HT-29 (cell line): ENCODE measurements around the gene FKRP. TPM values are rescaled to one million over a fixed set of nuclear protein-coding genes. Genes with fewer than 3 reads are reported as not detected.

ENCODE experiments used
- DNase-seq: peaks from one replicate; pipeline ENCODE4 v3.0.0-alpha.2; 2015; ENCODE audit warnings: low spot score
- total RNA-seq: library from RNA; depleted of rRNA; stranded (reverse); fragments of >200 nt; shearing (Covaris generic); gene quantifications from 2 replicates; pipeline ENCODE4 v1.2.3, GENCODE V29; 2014

The FKRP gene
- total RNA-seq, 1 experiment from 2014 or later, result 30.7 TPM

DNA sequence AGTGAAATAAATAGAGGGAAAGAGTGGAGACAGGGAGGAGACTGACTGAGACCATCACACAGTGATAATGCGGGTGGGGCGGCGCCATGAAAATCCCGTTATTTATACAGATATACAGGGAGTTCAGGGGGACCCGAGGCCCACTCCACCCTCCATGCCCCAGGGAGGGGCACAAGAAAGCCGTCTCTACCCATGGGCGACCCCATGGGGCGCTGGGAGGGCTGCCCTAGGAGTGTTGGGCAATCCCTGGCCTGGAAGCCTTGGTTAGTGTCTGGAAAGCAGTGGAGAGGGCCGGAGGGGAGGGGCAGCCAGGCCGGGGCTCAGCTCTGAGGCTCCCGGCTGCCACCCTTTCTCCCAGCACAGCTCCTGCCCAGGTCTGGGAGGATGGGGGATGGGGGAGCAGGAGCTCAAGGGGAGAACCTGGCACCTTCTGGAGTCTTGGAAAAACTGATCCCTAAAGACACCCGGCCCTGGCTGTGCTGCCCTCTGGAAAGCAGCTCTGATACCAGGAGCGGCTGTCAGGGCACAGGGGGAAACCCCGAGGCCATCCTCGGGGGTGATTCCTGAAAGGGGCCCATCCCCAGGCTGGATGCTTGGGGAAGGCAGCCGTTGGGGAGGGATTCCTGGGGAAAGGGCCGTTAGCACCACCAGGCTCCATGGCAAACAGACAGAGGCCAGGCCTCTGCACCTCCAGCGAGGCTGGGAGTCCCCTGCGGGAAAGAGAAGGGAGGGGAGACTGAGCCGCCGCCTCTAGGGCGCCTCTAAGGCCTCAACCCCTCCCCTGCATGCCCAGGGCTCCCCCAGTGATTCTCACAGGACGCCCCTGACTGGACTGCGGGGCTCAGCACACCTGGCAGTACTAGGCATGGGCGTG is 26.0 kb upstream of the FKRP start:
- DNase-seq, result no peak

DNA sequence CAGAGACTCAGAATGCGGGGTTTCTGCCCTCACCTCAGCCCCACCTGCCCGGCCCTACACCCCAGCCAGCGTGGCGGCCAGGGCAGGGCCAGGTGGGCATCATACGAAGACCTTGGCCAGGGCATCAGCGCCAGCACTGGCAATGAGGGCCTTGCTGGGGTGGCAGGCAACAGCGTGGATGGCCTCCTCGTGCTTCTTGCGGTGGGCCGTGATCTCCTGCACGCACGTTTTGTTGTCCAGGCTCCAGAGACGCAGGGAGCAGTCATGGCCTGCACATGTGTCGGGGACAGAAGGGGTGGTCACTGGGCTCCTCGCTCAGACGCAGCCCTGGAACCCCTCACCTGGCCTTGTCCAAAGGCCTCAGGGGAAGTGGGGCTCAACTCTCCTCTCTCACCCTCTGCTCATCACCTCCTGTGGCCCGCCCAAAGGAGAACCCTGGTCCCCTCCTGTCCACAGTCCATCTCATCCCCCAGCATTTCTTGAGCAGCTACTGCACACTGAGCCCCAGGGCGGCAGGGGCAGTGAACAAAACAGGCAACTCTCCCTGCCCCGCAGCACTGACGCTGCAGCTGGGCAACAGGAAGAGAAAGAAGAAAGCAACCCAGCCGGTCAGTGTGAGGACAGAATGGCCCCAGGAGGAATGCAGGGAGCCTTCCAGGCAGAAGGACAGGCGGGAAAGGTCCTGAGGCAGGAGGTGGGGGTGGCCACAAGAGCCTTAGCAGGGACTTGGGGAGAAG is 25.2 kb upstream of the FKRP start:
- no peak for DNase-seq

DNA sequence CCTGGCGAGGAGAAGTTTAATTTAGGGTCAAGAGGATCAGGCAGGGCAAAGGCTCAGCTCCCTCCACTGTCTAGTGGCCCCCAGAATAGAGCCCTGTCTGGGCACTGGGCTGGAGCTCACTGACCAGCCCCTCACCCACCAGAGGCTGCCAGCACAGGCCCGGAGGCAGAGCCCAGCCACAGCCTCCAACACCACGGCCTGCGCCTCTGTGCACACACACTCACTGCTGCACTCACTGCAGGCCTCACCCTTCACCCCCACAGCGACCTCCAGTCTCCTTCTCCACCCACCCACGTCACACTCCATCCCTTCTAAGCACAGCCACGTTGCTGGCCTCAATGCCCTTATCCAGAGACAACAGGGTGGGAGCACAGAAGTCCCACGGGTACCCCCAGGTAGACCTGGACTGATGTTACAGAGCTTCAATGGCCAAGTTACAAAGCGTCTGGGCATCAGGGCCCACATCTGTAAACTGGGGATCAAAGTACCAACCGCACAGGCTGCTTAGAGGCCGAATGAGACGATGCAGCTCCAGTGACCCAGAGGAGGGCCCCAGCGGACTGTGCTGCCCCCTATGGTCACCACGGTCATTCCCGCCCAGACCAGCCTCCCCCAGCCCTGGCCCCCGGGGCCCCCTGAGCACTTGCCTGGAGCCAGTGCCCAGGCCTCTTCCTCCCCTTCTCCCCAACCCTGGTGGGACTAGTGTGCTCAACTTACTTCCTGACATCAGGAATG is 24.4 kb upstream of the FKRP start:
- peak; percentile 31 for DNase-seq

DNA sequence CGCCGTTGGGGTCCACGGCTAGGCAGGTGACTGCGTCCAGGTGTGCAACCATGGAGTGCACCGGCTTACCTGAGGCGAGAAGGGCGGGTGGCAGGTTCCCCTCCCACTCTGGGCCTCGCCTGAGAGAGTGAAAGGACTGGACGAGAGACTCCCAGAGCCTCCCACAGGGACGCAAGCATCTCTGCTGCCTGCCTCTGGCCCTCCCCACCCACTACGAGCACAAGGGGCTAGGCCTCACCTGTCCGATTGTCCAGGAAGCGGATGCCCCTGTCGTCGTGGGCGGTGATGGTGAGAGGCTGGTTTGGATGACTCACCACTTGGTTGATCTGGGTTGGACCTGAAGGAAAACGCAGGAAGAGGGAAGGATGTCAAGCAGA is 23.9 kb upstream of the FKRP start:
- DNase-seq, result peak; percentile 51

DNA sequence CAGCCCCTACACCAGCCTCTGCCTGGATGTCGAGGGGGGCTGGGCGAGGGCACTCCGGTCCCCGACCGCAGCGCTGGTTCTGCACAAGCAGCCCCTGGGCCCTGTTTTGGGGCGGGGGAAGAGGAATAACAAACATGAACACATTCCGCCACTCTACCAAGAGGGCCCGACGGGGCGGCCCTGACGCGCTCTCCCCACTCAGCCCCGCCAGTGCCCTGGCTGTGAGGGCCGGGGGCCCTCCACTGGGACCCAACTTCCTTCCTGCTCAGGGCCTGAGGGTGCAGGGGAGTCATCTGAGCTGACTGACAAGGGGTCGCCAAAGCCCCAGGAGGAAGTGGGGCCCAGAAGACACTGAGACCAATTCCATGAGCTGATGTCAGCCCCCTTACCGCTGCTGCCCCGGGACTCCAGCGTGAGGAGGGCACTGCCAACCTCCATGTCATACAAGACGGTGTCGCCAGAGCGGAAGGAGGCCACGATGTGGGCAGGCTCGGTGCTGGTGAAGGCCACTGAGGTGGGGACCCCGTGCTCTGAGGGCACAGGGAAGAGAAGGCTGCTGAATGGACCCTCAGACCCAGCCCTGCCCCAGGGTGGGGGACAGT is 23.3 kb upstream of the FKRP start:
- no peak for DNase-seq

DNA sequence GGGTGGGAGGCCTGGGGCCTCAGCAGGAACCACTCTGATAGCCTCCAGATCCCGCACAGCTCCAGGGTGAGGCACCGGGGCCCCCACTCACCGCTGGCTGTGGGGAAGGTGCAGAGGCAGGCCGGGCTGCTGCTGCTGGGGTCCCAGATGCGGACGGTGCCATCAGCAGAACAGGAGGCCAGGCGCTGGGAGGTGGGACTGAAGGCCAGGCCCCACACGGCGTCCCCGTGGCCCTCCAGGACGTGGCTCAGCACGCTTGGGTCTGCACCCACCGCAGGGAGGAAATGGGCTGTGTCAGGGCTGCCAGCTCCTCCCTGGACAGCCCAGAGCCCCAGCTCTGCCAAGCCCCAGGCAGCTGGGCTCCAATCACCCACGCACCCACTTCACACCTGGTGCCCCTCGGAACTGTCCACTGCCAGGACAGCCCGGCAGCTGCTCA is 22.8 kb upstream of the FKRP start:
- DNase-seq, result no peak

DNA sequence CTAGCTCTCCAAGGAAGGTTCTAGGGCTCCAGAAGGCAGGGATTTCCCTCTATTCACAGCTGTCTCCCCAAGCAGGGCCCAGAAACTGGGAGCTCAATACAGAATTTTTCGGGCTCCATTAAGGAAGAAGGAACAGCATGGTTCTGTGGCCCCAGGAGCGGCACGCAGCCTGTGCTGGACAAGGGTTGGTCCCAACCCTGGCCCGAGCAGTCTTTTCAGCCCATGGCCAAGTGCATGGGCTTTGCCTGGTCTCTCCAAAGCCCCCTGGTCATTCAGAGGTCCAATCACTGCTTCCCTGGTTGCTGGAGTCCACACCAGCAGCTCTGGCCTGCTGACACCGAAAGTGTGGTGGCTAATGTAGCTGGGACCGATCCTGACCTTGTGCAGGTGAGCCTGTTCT is 22.4 kb upstream of the FKRP start:
- DNase-seq, result no peak

DNA sequence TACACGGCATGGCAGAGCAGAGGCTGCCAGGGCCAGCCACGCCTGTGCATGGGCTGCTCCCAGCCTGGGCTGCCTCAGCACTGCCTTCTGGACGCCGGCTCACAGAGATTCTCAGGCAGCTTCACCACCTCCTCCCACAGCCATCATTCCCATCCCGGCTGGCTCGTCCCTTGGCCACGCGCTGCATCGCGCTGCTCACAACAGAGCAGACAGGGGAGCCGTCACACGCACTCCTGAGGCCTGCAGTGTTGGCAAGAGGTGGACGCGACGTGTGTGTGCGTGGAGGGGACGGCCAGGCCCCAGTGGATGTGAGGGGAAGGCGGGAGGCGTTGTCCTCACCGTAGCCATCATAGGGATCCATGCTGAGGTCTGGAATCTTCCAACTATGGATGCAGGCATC is 21.4 kb upstream of the FKRP start:
- DNase-seq, result no peak

DNA sequence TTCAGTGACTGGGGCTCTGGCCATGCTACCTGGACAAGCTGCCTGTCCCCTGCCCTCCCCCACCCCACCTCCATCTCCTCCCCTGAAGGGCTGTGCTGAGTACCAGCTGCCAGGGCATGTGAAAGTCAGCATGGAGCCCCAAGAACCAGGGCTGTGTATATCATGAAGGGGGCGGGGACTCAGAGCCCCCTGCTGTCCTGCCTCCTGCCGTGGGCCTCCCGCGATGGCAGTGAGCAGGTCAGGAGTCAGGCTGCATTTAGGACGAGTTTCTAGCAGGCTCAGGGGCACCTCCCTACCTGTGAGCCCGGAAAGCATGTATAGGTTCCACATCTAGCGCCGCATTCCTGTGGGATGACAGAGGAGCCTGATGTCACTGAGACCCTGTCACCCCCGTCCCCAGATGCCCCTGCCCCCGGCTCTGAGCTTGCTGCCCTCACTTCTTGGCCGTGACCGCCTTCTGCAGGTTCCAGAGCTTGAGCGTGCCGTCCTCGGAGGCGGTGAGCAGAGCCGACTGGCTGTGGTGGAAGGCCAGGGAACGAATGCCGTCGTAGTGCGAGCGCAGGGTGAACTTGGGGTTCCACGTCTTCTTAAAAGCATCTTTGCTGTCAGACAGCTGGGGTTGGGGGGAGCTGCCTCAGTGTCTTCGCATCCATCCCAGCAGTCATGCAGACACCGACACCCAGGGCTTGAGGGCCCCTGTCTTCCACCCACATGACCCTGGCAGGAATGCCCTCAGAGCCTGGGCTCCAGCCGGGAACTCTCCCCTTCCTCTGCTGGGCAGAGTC is 20.6 kb upstream of the FKRP start:
- DNase-seq, result no peak

DNA sequence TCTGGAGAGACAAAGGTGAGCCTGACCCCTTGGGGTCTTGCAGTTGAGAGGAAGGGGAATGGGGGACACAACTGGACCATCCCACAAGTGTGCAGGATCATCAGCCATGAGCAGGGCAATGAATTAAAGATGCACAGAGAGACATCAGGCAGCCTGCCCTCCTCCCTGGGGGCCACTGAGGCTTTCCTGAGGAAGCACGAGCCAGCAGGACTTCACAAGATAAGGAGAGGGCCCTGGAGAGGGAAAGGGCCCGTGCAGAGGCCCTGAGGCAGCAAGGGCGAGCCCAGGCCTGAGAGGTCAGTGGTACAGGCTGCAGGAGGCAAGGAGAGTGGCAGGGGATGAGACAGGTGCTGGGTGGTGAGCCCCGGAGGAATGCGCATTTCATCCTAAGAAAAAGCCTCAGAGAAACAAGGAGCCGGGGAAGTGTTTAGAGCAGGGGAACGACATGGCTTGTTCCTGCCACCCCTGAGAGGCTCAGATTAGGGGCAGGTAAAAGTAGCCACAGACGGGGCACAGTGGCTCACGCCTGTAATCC is 19.9 kb upstream of the FKRP start:
- DNase-seq, result no peak

DNA sequence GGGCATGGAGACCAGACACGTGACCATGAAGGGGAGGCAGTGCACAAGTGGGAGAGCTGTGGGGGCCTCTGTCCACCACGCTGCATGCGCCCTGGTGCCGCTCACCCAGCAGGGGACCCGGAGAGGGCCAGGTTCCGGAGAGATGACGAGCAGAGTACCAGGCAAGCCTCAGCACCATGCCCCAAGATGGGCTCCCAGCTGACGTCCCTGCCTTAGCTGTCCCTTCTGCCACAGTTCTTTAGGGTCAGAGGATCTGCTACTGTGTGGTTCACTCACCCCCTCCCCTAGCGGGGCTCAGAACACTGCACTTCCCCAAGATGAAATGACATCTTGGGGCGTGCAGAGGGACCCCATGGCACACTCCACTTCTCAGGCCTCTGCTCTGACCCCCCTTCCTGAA is 19.3 kb upstream of the FKRP start:
- DNase-seq, result no peak

DNA sequence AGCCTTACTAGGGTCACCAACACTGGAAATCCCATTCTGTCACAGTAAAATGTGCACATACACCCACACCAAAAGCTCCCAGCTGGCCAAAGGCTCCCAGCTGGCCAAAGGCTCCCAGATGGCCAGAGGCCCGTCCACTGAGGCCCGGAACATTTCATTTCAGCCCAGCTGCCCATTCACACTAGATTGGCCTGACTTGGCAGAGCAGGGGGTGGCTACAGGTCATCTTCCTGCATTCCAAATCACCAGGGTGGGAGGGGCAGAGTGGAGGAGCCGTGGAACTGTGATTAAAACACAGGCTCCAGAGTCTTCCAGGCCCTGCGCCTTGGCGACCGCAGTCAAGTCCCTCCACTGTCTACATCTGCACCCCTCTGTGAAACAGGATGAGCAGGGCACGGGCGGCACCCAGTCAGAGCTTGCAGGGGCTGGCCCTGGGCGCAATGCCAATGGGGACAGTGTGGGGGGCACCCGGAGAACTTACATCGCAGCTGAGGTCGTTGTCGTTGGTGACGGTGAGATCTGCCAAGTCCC is 18.8 kb upstream of the FKRP start:
- no peak for DNase-seq

DNA sequence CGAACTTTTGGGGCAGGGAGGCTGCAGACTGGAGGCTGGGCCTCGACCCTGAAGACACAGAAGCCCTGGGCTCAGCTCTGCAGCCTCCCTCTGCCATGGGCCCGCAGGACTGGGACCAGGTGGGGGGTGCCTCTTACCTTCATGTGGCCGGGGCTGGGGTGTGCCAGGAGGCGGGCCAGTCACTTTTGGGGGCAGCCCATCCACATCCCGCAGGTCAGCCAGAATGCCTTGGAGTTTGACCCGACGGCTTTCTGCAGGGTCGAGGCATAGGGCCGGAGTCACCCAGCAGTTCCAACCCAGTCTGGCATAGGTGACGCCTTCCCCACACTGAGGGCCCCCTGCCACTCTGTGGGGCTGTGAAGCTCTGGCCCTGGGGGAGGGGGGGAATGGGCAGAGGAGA is 18.1 kb upstream of the FKRP start:
- no peak for DNase-seq

DNA sequence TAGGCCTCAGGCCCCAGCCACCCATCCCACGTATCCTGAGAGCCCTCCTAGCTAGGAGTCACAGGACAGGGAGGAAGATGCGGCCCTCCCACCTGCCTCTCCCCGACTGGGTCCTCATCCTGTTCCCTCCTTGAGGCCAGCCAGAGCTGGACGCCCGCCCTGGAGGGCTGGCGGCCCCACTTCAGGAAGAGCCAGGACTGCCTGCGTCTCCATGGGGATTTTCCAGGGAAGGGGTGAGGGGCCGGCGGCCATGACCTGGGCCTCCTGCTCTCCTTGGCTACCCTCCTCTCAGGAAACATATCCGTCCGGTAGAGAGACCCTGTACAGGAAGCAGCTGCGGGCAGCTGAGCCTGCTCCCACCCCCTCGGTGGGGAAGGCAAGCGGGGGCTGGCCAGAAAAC is 17.6 kb upstream of the FKRP start:
- DNase-seq, result no peak

DNA sequence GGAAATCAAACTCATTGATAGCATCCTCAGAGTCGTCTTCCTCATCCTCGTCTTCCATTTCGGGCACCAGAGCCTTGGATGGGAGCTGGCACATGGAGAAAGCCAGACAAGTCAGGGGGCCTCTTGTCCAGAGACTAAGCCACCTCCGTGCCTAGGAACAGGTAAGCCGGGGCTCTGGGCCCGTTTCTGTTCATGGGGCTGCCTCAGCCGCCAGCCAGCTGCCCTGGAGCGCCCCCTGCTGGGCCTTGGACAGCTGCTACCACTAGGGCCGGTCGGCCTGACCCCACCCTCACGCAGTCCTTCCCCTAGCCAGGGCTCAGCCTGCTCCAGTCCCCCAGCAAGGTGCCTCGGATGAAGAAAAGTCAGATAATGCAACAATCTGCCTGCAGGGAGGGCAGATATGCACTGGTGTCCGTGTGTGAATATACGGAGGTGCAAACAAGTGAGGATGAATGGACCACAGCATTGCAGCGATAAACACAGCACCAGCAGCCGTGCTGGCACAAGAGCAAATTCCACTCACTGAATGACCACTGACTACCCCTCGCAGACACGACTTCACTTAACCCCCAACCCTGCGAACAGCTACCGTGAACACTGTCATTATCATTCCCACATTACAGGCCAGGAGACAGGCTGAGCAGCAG is 17.0 kb upstream of the FKRP start:
- DNase-seq, result peak; percentile 88

DNA sequence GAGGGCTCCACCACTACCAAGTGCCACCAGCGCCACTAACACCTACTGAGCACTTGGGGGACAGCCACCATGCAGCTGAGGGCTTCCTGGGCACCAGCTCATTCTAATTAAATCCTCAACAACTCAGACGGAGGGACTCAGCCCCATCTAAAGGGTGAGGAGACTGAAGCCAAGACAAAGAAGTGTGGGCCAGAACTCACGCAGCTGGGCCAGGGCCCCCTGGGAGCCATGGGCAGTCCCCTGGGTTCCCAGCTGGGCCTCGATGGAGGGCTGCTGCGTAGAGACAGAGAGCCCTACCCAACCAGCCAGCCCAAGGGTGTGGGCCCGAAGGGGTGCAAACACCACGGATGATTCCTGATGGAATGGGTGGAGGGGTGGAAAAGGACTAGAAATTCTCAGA is 16.2 kb upstream of the FKRP start:
- DNase-seq, result no peak

DNA sequence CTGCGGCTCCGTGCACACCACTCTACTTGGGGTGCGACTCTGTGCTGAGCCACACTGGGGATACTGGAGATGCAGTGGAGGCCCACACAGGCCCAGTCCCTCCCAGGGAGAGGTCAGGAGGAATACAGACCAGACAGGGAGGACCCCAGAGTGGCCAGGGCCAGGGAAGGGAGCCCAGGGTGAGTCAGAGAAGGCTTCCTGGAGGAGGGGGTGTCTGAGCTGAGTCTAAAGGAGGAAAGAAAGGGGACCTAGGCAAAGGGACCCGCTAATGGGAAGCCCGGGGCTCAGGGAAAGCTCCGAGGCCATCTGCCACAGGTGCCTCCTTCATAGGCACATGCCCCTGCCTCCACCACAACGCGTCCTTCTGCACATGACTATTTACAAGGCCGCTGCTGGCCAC is 15.7 kb upstream of the FKRP start:
- no peak for DNase-seq

DNA sequence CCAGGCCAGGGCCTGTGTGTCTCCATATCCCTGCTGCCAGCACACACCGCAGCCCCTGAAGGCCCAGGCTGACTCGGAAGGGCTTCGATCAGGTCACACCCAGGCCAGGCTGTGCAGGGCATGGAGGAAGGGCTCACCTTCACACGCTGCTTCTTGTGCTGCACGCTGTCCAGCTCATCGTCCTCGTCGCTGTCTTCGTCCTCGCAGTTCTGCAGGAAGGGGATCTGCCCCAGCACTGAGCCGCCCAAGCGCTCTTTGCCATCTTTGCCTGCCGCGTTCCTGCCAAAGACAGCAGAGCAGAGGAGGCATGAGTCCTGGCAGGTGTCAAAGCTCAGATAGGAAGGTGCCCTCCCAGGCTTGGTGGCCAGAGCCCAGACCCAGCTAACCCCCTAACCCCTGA is 15.3 kb upstream of the FKRP start:
- no peak for DNase-seq

DNA sequence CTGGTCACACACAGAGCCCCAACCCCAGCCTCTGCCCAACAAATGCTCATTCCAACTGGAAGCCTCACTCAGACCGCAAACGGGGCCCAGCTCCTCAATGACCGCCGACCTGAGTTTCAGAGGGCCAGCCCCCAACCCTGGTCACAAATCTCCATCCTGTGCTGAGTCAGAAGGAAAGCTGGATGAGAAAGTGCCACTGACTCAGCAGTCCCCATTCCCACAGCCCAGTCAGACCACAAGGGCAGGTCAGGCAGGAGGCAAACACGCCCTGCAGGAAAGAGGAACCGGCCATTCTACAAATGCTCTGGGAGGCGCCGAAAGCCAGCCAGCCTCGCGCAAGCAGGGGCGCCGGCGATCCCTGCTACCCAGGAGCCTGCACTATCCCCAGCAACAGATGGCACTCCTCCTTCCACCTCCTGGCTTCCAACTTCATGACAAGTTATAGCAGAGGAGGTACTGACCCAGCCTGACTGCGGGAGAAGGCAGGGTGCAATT is 14.8 kb upstream of the FKRP start:
- DNase-seq, result peak; percentile 91

DNA sequence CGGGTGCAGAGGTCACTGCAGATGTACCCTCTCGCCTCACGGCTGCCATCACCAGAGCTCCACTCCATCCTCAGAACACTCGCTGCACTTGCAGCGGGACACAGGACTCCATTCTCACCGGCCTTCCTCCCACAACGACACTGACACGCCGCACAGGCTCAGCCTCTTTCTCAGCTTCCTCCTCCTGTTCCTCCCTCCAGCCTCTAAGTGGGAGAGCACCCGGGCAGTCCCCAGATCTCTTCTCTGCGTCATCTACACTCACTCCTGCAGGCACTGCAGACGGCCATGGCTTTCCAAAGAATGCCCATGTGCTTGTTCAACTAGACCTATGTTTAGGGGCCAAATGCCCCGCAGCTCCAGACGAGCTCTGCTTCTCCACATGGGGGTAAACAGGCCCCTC is 14.3 kb upstream of the FKRP start:
- peak; percentile 36 for DNase-seq
